HG03159 (cell line): ENCODE data around the gene DAP.

Experiments
- ATAC-seq: cut with Tn5 transposase; IDR thresholded peaks from one replicate; pipeline ENCODE4 v1.9.1; 2021; ENCODE audit warnings: mild to moderate bottlenecking, moderate library complexity; ENCODE audit not compliant: unreplicated experiment

Gene DAP

GRCh38 chr5:10761933-10762775 is 1.1 kb upstream of the DAP start:
- no peak for ATAC-seq

GRCh38 chr5:10760921-10761184 is 181 bp downstream of the DAP start:
- no peak for ATAC-seq

GRCh38 chr5:10760096-10760920 is 726 bp downstream of the DAP start:
- ATAC-seq = peak; percentile 36

GRCh38 chr5:10759111-10759510 is 1.9 kb downstream of the DAP start:
- no peak for ATAC-seq

- no peak for ATAC-seq
Measured at GRCh38 chr5:10757922-10758555, 3.0 kb downstream of the DAP start.

- ATAC-seq = no peak
Measured at GRCh38 chr5:10757043-10757442, 4.0 kb downstream of the DAP start.

GRCh38 chr5:10756549-10756948 is 4.5 kb downstream of the DAP start:
- peak; percentile 27 for ATAC-seq

- ATAC-seq = no peak
Measured at GRCh38 chr5:10753178-10753577, 7.9 kb downstream of the DAP start.

- ATAC-seq = no peak
Measured at GRCh38 chr5:10752451-10752850, 8.6 kb downstream of the DAP start.

GRCh38 chr5:10750909-10751308 is 10.1 kb downstream of the DAP start:
- no peak for ATAC-seq

- ATAC-seq = peak; percentile 54
Measured at GRCh38 chr5:10747678-10748622, 13.1 kb downstream of the DAP start.

- ATAC-seq = no peak
Measured at GRCh38 chr5:10746711-10747110, 14.3 kb downstream of the DAP start.

GRCh38 chr5:10745133-10745532 is 15.9 kb downstream of the DAP start:
- no peak for ATAC-seq

GRCh38 chr5:10744681-10745080 is 16.4 kb downstream of the DAP start:
- no peak for ATAC-seq

- no peak for ATAC-seq
Measured at GRCh38 chr5:10743951-10744350, 17.1 kb downstream of the DAP start.

- no peak for ATAC-seq
Measured at GRCh38 chr5:10743526-10743925, 17.5 kb downstream of the DAP start.

GRCh38 chr5:10741661-10742060 is 19.4 kb downstream of the DAP start:
- ATAC-seq = no peak

GRCh38 chr5:10740384-10740783 is 20.6 kb downstream of the DAP start:
- no peak for ATAC-seq

GRCh38 chr5:10737880-10738279 is 23.2 kb downstream of the DAP start:
- ATAC-seq = no peak

GRCh38 chr5:10736808-10737207 is 24.2 kb downstream of the DAP start:
- ATAC-seq = no peak

- ATAC-seq = no peak
Measured at GRCh38 chr5:10736354-10736753, 24.7 kb downstream of the DAP start.
